K562 (cell line): ENCODE results near the gene CFAP298. TPM values are rescaled to one million over a fixed set of nuclear protein-coding genes. Genes with fewer than 3 reads are reported as not detected.

Experiments
- BCL6 ChIP-seq: fragments of 250-450 bp; sonication (Bioruptor Pico); IDR thresholded peaks from 2 replicates; pipeline ENCODE4 v1.4.0; 2020
- DACH1 ChIP-seq: fragments of 450-650 bp; IDR thresholded peaks from 2 replicates; pipeline ENCODE4 v1.6.1; 2018; ENCODE audit not compliant: partially characterized antibody
- JUN ChIP-seq, 2 experiments: sonication (generic) in 1 of 2; formaldehyde crosslinking in 1 of 2; IDR thresholded peaks; 2 replicates each; pipeline versions ENCODE4 v1.6.1 to v1.8.0; 2012 to 2022; ENCODE audit warnings: borderline replicate concordance in 2 of 2, mild to moderate bottlenecking in 2 of 2, improper control_type of control experiment in 1 of 2, low read depth in 1 of 2, low read length in 1 of 2, missing genetic modification reagents in 1 of 2
- MBD2 ChIP-seq: sonication (generic); IDR thresholded peaks from 2 replicates; pipeline ENCODE4 v1.6.1; 2016; ENCODE audit warnings: low read depth, borderline replicate concordance
- NKRF ChIP-seq: fragments of 450-650 bp; IDR thresholded peaks from 2 replicates; pipeline ENCODE4 v1.6.1; 2016; ENCODE audit warnings: borderline replicate concordance
- NR2C1 ChIP-seq, 2 experiments: fragments of 450-650 bp; IDR thresholded peaks; 2 replicates each; pipeline ENCODE4 v1.6.1; 2017; ENCODE audit warnings: mild to moderate bottlenecking in 2 of 2, antibody characterized with exemption in 1 of 2, inconsistent platforms in 1 of 2, missing compliant biosample characterization in 1 of 2, missing genetic modification characterization in 1 of 2
- SIN3B ChIP-seq: fragments of 450-650 bp; IDR thresholded peaks from 2 replicates; pipeline ENCODE4 v1.6.1; 2017; ENCODE audit warnings: low read depth, mild to moderate bottlenecking, moderate library complexity
- SMAD1 ChIP-seq: fragments of 150-350 bp; IDR thresholded peaks from 2 replicates; pipeline ENCODE4 v1.6.1; 2014; ENCODE audit warnings: low read length, low read depth; ENCODE audit not compliant: partially characterized antibody
- SMARCA4 ChIP-seq: fragments of 450-650 bp; IDR thresholded peaks from 2 replicates; pipeline ENCODE4 v1.6.1; 2016
- TBP ChIP-seq: optimal IDR thresholded peaks from 2 replicates; pipeline ENCODE3; 2011; ENCODE audit warnings: low read depth, low read length, improper control_type of control experiment
- TFE3 ChIP-seq: fragments of 450-650 bp; formaldehyde crosslinking; IDR thresholded peaks from 2 replicates; pipeline ENCODE4 v1.4.0; 2020; ENCODE audit warnings: mild to moderate bottlenecking, mixed read lengths
- TRIM24 ChIP-seq, 2 experiments: fragments of 450-650 bp; IDR thresholded peaks; 2 replicates each; pipeline ENCODE4 v1.6.1; 2016
- XRCC3 ChIP-seq: fragments of 450-650 bp; IDR thresholded peaks from 2 replicates; pipeline ENCODE4 v1.6.1; 2017; ENCODE audit warnings: mild to moderate bottlenecking, moderate library complexity
- ZNF197 ChIP-seq: fragments of 200-800 bp; sonication (Bioruptor generic); IDR thresholded peaks from 2 replicates; pipeline ENCODE4 v1.6.1; 2016; ENCODE audit warnings: low read depth, missing genetic modification characterization, missing compliant biosample characterization
- ZNF316 ChIP-seq: fragments of 450-650 bp; IDR thresholded peaks from 2 replicates; pipeline ENCODE4 v1.6.1; 2016
- ZNF589 ChIP-seq: fragments of 200-800 bp; sonication (Bioruptor generic); IDR thresholded peaks from 2 replicates; pipeline ENCODE4 v1.6.1; 2016; ENCODE audit warnings: low read depth, missing genetic modification characterization, missing compliant biosample characterization
- ZNF780A ChIP-seq: fragments of 250-450 bp; sonication (Bioruptor Pico); IDR thresholded peaks from 2 replicates; pipeline ENCODE4 v1.5.0; 2021; ENCODE audit warnings: mild to moderate bottlenecking
- polyA plus RNA-seq, 8 experiments: library from polyadenylated mRNA; depleted of rRNA in 4 of 8; stranded (reverse) in 5 of 8; unstranded in 3 of 8; fragments of >200 nt; fragmentation: Nextera tagmentation in 2 of 8; fragmentation: Illumina TruSeq in 1 of 8; extraction: Ambion mirVana in 2 of 8; extraction: Trizol in 1 of 8; gene quantifications; 2 replicates each; pipeline versions ENCODE4 v1.2.1 to v1.2.3, GENCODE V29; 2011 to 2014; ENCODE audit warnings: inconsistent platforms in 1 of 8, missing spikeins in 1 of 8
- total RNA-seq, 7 experiments: library from RNA; depleted of rRNA in 6 of 7; stranded (reverse); fragments of >200 nt in 6 of 7; fragmentation: Illumina TruSeq in 2 of 7; extraction: Trizol in 2 of 7; gene quantifications; 2 replicates each; pipeline versions ENCODE4 v1.2.1 to v1.2.3, GENCODE V29; 2011 to 2021; ENCODE audit warnings: low replicate concordance in 1 of 7

CFAP298 gene
- total and polyA plus RNA-seq, 9 of the 15 experiments (the other 6 are each of a cell fraction or from before 2014, with no cell fraction given): 31.4 to 178 (median 89.7) TPM

- TF ChIP-seq TBP (peak; percentile 77), NR2C1 (IDR thresholded peaks at IDR 0.05) (peak; percentile 81), NR2C1 (tag; IDR thresholded peaks at IDR 0.05) (peak; percentile 76; the same call in 1 of the 2 replicates), ZNF316 (peak; percentile 82), TFE3 (no peak), NKRF (peak; percentile 99), ZNF197 (no peak), XRCC3 (no peak), JUN (IDR thresholded peaks at IDR 0.05; ENCODE audit: borderline replicate concordance, low read depth, low read length) (no peak), JUN (CRISPR knock-in tag; IDR thresholded peaks at IDR 0.05; ENCODE audit: borderline replicate concordance) (no peak; the same call in 1 of the 2 replicates), TRIM24 (IDR thresholded peaks at IDR 0.05) (peak; percentile 29 to 99; a peak in 2 of 4 replicates), ZNF589 (no peak), SMARCA4 (no peak), SMAD1 (peak; percentile 28), BCL6 (CRISPR knock-in tag) (no peak), MBD2 (peak; percentile 74), DACH1 (peak; percentile 98), ZNF780A (no peak), SIN3B (peak; percentile 83; the same call in 1 of the 2 replicates)
These were observed at the start of gene CFAP298 (continued) for GRCh38 chr21:32612075-32612998.
